ENCODE results near the gene MYO7A. TPM values are rescaled to one million over a fixed set of nuclear protein-coding genes. Genes with fewer than 3 reads are reported as not detected.

The MYO7A gene
- total and polyA plus RNA-seq, 2 experiments from 2014 or later: 1.8 to 5.4 TPM

DNA sequence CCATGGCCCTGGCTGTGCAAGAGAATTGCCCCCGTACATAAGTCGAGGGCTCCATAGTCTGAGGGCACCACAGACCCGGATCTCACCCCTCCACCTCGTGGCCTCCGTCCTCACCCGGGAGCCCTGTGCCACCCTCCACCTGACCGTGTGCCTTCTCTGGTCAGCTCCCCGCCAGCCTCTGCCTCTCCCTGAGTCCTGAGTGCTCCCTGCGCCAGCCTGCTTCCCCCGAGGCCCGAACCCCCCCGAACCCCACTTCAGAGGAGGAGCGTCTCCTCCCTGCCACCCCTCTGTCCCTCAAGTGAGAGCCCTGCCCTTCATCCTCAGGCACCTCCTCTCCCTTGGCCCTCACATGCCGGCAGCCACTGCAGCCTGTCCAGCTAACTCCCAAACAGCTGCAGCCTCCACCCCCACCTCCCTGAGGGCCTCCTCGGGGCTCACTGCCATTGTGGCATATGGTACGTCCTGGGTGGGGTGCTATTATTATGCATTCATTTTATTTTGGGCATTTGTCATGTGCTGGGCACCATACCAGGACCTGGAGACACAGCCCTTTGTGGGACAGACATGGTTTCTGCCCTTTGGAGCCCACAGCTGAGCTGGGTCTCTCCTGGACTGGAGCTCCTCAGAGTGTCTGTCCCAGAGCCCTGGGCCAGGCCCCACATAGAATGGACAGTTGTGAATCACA, 67.2 kb downstream of the MYO7A start (continued):
- TF ChIP-seq, protein P1, sequence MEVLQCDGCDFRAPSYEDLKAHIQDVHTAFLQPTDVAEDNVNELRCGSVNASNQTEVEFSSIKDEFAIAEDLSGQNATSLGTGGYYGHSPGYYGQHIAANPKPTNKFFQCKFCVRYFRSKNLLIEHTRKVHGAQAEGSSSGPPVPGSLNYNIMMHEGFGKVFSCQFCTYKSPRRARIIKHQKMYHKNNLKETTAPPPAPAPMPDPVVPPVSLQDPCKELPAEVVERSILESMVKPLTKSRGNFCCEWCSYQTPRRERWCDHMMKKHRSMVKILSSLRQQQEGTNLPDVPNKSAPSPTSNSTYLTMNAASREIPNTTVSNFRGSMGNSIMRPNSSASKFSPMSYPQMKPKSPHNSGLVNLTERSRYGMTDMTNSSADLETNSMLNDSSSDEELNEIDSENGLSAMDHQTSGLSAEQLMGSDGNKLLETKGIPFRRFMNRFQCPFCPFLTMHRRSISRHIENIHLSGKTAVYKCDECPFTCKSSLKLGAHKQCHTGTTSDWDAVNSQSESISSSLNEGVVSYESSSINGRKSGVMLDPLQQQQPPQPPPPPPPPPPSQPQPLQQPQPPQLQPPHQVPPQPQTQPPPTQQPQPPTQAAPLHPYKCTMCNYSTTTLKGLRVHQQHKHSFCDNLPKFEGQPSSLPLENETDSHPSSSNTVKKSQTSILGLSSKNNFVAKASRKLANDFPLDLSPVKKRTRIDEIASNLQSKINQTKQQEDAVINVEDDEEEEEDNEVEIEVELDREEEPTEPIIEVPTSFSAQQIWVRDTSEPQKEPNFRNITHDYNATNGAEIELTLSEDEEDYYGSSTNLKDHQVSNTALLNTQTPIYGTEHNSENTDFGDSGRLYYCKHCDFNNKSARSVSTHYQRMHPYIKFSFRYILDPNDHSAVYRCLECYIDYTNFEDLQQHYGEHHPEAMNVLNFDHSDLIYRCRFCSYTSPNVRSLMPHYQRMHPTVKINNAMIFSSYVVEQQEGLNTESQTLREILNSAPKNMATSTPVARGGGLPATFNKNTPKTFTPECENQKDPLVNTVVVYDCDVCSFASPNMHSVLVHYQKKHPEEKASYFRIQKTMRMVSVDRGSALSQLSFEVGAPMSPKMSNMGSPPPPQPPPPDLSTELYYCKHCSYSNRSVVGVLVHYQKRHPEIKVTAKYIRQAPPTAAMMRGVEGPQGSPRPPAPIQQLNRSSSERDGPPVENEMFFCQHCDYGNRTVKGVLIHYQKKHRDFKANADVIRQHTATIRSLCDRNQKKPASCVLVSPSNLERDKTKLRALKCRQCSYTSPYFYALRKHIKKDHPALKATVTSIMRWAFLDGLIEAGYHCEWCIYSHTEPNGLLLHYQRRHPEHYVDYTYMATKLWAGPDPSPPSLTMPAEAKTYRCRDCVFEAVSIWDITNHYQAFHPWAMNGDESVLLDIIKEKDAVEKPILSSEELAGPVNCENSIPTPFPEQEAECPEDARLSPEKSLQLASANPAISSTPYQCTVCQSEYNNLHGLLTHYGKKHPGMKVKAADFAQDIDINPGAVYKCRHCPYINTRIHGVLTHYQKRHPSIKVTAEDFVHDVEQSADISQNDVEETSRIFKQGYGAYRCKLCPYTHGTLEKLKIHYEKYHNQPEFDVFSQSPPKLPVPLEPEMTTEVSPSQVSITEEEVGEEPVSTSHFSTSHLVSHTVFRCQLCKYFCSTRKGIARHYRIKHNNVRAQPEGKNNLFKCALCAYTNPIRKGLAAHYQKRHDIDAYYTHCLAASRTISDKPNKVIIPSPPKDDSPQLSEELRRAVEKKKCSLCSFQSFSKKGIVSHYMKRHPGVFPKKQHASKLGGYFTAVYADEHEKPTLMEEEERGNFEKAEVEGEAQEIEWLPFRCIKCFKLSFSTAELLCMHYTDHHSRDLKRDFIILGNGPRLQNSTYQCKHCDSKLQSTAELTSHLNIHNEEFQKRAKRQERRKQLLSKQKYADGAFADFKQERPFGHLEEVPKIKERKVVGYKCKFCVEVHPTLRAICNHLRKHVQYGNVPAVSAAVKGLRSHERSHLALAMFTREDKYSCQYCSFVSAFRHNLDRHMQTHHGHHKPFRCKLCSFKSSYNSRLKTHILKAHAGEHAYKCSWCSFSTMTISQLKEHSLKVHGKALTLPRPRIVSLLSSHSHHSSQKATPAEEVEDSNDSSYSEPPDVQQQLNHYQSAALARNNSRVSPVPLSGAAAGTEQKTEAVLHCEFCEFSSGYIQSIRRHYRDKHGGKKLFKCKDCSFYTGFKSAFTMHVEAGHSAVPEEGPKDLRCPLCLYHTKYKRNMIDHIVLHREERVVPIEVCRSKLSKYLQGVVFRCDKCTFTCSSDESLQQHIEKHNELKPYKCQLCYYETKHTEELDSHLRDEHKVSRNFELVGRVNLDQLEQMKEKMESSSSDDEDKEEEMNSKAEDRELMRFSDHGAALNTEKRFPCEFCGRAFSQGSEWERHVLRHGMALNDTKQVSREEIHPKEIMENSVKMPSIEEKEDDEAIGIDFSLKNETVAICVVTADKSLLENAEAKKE (CRISPR knock-in tag; IDR thresholded peaks at IDR 0.05): no peak

DNA sequence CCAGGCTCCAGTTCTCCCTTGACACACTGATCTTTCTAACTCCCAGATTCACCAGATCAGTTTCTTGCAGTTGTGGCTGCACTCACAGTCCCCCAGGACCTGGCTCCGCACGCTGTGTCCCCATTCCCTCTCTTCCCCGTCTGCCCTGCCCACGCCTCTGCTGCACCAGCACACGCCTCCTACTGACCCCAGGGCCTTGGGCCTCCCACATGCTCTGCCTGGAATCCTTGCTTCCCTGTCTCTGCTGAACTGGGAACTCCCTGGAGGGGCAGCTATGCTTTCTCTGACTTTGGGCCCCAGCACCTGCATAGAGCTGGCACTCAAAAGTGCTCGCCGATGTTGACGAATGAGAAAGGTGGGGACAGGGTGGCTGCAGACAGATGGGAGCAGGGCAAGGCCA, 68.9 kb downstream of the MYO7A start:
- H3K79me2 ChIP-seq (replicated peaks; ENCODE audit: insufficient read depth): no peaks in the 10 kb centered on the region
- H3F3A ChIP-seq (replicated peaks; ENCODE audit: low read depth): no peaks in the 10 kb centered on the region
- peak overlapping the region; percentile 38; the same call in 1 of the 2 replicates for H2AFZ ChIP-seq
- no peaks in the 10 kb centered on the region for H3K4me1 ChIP-seq (ENCODE audit: insufficient read depth)
- no peak overlapping the region for H3K4me3 ChIP-seq
- no peaks in the 10 kb centered on the region; the same call in 2 of the 3 replicates for H3K36me3 Mint-ChIP-seq (ENCODE audit: low read depth)
- no peaks in the 10 kb centered on the region for H3K9me3 Mint-ChIP-seq
- H3K27ac Mint-ChIP-seq: 0 out of 2 replicates have a peak overlapping the region, but pooled peaks have one; percentile 32
- 0 out of 2 replicates have a peak, but pooled peaks cover 7% of the 10 kb centered on the region for H3K9me2 ChIP-seq (ENCODE audit: insufficient read depth)
- H3K4me3 Mint-ChIP-seq: no peak overlapping the region
- H3K36me3 ChIP-seq (ENCODE audit: insufficient read depth): no peaks in the 10 kb centered on the region
- H3K4me1 Mint-ChIP-seq: peaks cover 5% of the 10 kb centered on the region
- no peaks in the 10 kb centered on the region for H3K27me3 ChIP-seq (ENCODE audit: insufficient read depth)
- H3K4me2 ChIP-seq: no peak overlapping the region
- no peaks in the 10 kb centered on the region for H4K20me1 ChIP-seq (replicated peaks; ENCODE audit: insufficient read depth)
- ATAC-seq: no peak
- DNase-seq (ENCODE audit: low spot score): no peak
- no peak overlapping the region for H3K27ac ChIP-seq (ENCODE audit: low read depth)
- H3K27me3 Mint-ChIP-seq (ENCODE audit: insufficient read depth, low read depth, poor library complexity): peaks cover 10% of the 10 kb centered on the region
- TF ChIP-seq, protein P2, sequence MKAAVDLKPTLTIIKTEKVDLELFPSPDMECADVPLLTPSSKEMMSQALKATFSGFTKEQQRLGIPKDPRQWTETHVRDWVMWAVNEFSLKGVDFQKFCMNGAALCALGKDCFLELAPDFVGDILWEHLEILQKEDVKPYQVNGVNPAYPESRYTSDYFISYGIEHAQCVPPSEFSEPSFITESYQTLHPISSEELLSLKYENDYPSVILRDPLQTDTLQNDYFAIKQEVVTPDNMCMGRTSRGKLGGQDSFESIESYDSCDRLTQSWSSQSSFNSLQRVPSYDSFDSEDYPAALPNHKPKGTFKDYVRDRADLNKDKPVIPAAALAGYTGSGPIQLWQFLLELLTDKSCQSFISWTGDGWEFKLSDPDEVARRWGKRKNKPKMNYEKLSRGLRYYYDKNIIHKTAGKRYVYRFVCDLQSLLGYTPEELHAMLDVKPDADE (IDR thresholded peaks at IDR 0.05): no peak
- TF ChIP-seq, protein P3, sequence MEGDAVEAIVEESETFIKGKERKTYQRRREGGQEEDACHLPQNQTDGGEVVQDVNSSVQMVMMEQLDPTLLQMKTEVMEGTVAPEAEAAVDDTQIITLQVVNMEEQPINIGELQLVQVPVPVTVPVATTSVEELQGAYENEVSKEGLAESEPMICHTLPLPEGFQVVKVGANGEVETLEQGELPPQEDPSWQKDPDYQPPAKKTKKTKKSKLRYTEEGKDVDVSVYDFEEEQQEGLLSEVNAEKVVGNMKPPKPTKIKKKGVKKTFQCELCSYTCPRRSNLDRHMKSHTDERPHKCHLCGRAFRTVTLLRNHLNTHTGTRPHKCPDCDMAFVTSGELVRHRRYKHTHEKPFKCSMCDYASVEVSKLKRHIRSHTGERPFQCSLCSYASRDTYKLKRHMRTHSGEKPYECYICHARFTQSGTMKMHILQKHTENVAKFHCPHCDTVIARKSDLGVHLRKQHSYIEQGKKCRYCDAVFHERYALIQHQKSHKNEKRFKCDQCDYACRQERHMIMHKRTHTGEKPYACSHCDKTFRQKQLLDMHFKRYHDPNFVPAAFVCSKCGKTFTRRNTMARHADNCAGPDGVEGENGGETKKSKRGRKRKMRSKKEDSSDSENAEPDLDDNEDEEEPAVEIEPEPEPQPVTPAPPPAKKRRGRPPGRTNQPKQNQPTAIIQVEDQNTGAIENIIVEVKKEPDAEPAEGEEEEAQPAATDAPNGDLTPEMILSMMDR (conservative IDR thresholded peaks at IDR 0.05; ENCODE audit: low read depth in 2 of 2): no peak
- TF ChIP-seq EZH2phosphoT487 (IDR thresholded peaks at IDR 0.05; ENCODE audit: unreplicated experiment): no peak
- TF ChIP-seq ZNF331 (CRISPR knock-in tag; IDR thresholded peaks at IDR 0.05; ENCODE audit: low read depth): no peak
- TF ChIP-seq JUNB (IDR thresholded peaks at IDR 0.05; ENCODE audit: unreplicated experiment): no peak
- TF ChIP-seq ZNF114 (CRISPR knock-in tag; IDR thresholded peaks at IDR 0.05): no peak
- TF ChIP-seq POLR2AphosphoS5 (IDR thresholded peaks at IDR 0.05; ENCODE audit: low read depth): no peak
- TF ChIP-seq, protein P4, sequence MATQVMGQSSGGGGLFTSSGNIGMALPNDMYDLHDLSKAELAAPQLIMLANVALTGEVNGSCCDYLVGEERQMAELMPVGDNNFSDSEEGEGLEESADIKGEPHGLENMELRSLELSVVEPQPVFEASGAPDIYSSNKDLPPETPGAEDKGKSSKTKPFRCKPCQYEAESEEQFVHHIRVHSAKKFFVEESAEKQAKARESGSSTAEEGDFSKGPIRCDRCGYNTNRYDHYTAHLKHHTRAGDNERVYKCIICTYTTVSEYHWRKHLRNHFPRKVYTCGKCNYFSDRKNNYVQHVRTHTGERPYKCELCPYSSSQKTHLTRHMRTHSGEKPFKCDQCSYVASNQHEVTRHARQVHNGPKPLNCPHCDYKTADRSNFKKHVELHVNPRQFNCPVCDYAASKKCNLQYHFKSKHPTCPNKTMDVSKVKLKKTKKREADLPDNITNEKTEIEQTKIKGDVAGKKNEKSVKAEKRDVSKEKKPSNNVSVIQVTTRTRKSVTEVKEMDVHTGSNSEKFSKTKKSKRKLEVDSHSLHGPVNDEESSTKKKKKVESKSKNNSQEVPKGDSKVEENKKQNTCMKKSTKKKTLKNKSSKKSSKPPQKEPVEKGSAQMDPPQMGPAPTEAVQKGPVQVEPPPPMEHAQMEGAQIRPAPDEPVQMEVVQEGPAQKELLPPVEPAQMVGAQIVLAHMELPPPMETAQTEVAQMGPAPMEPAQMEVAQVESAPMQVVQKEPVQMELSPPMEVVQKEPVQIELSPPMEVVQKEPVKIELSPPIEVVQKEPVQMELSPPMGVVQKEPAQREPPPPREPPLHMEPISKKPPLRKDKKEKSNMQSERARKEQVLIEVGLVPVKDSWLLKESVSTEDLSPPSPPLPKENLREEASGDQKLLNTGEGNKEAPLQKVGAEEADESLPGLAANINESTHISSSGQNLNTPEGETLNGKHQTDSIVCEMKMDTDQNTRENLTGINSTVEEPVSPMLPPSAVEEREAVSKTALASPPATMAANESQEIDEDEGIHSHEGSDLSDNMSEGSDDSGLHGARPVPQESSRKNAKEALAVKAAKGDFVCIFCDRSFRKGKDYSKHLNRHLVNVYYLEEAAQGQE (IDR thresholded peaks at IDR 0.05; ENCODE audit: unreplicated experiment): no peak
- no peak for TF ChIP-seq STAT1 (IDR thresholded peaks at IDR 0.05; ENCODE audit: unreplicated experiment)
- no peak for TF ChIP-seq CREB1 (CRISPR knock-in tag; IDR thresholded peaks at IDR 0.05; ENCODE audit: low read depth)
- TF ChIP-seq EZH2 (IDR thresholded peaks at IDR 0.05; ENCODE audit: low read depth, unreplicated experiment): no peak
- TF ChIP-seq NANOG (IDR thresholded peaks at IDR 0.05; ENCODE audit: borderline replicate concordance): no peak
